ENCODE data around the gene LRRK1.

GRCh38 chr15:101025896-101026631 lies 106.9 kb downstream of the LRRK1 start:
- TF ChIP-seq, protein P1, sequence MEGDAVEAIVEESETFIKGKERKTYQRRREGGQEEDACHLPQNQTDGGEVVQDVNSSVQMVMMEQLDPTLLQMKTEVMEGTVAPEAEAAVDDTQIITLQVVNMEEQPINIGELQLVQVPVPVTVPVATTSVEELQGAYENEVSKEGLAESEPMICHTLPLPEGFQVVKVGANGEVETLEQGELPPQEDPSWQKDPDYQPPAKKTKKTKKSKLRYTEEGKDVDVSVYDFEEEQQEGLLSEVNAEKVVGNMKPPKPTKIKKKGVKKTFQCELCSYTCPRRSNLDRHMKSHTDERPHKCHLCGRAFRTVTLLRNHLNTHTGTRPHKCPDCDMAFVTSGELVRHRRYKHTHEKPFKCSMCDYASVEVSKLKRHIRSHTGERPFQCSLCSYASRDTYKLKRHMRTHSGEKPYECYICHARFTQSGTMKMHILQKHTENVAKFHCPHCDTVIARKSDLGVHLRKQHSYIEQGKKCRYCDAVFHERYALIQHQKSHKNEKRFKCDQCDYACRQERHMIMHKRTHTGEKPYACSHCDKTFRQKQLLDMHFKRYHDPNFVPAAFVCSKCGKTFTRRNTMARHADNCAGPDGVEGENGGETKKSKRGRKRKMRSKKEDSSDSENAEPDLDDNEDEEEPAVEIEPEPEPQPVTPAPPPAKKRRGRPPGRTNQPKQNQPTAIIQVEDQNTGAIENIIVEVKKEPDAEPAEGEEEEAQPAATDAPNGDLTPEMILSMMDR (IDR thresholded peaks at IDR 0.05): no peak
- no peak for TF ChIP-seq POLR2A (IDR thresholded peaks at IDR 0.05)
